H1 (cell line): ENCODE results near the gene DUOXA1. TPM values are rescaled to one million over a fixed set of nuclear protein-coding genes. Genes with fewer than 3 reads are reported as not detected.
A peak's percentile ranks its signal among the peaks of the same experiment; 100 is the strongest.

Experiments
- CTCF ChIA-PET: fragments of 300-600 bp; sonication (Branson Sonifier 250); formaldehyde crosslinking; loops from one replicate; lab custom pipeline; 2021; ENCODE audit not compliant: partially characterized antibody; lab: Charles Lee
- POLR2A ChIA-PET: fragments of 300-600 bp; sonication (Branson Sonifier 250); formaldehyde crosslinking; loops from one replicate; lab custom pipeline; 2021; ENCODE audit warnings: inconsistent platforms; ENCODE audit not compliant: partially characterized antibody; lab: Charles Lee
- DNase-seq, 2 experiments: peaks; one replicate each; pipeline versions ENCODE4 v3.0.0 to v3.0.0-alpha.2; 2010 to 2022; ENCODE audit warnings: low spot score in 2 of 2, low read depth in 1 of 2, mixed read lengths in 1 of 2
- FAIRE-seq: peaks from 2 replicates; lab custom pipeline; 2011; peaks lifted over from hg19 to GRCh38; lab: Jason Lieb, UNC
- H2AFZ ChIP-seq: 2 replicates; pipeline ENCODE4 v1.8.1; 2012; ENCODE audit warnings: low read length, inconsistent platforms
- H2AK5ac ChIP-seq: 2 replicates; pipeline ENCODE4 v1.6.1; 2013; ENCODE audit warnings: low read depth, low read length
- H2BK120ac ChIP-seq: replicated peaks from 2 replicates; pipeline ENCODE3; 2013; ENCODE audit warnings: low read depth, low read length, inconsistent platforms
- H2BK12ac ChIP-seq: 2 replicates; pipeline ENCODE4 v1.6.1; 2013; ENCODE audit warnings: low read depth, low read length
- H2BK15ac ChIP-seq: 2 replicates; pipeline ENCODE4 v1.6.1; 2013; ENCODE audit warnings: low read length
- H2BK20ac ChIP-seq: 2 replicates; pipeline ENCODE4 v1.6.1; 2013; ENCODE audit warnings: low read length
- H2BK5ac ChIP-seq: 2 replicates; pipeline ENCODE4 v1.6.1; 2013; ENCODE audit warnings: low read depth, low read length
- H3K14ac ChIP-seq: 2 replicates; pipeline ENCODE4 v1.6.1; 2013; ENCODE audit warnings: inconsistent platforms; ENCODE audit not compliant: insufficient read length
- H3K18ac ChIP-seq: 2 replicates; pipeline ENCODE4 v1.6.1; 2013; ENCODE audit warnings: low read length; ENCODE audit errors: extremely low read depth
- H3K23ac ChIP-seq: 2 replicates; pipeline ENCODE4 v1.6.1; 2013; ENCODE audit warnings: inconsistent platforms; ENCODE audit not compliant: insufficient read length
- H3K23me2 ChIP-seq: 2 replicates; pipeline ENCODE4 v1.6.1; 2013; ENCODE audit warnings: low read depth, low read length
- H3K27ac ChIP-seq: 2 replicates; pipeline ENCODE4 v1.6.1; 2011; ENCODE audit warnings: low read depth, low read length, inconsistent platforms
- H3K27me3 ChIP-seq, 4 experiments: replicated peaks in 1 of 4; 1 replicate in 1 of 4; 2 replicates in 3 of 4; pipeline versions ENCODE4 v1.6.1 to v1.8.1; 2011 to 2013; ENCODE audit warnings: low read length in 3 of 4, mild to moderate bottlenecking in 3 of 4, inconsistent platforms in 2 of 4, mixed read lengths in 2 of 4, moderate library complexity in 1 of 4; ENCODE audit not compliant: control insufficient read depth in 3 of 4, insufficient read depth in 3 of 4; ENCODE audit errors: extremely low read depth in 1 of 4
- H3K36me3 ChIP-seq, 4 experiments: 2 replicates each; pipeline versions ENCODE4 v1.6.1 to v1.8.1; 2011 to 2013; ENCODE audit warnings: mild to moderate bottlenecking in 4 of 4, low read length in 3 of 4, moderate library complexity in 2 of 4, control low read depth in 1 of 4, inconsistent platforms in 1 of 4; ENCODE audit not compliant: insufficient read depth in 4 of 4, control insufficient read depth in 2 of 4
- H3K4ac ChIP-seq: replicated peaks from 2 replicates; pipeline ENCODE3; 2013; ENCODE audit warnings: low read length, low read depth, mixed read lengths, inconsistent platforms; ENCODE audit not compliant: insufficient read length
- H3K4me1 ChIP-seq, 4 experiments: replicated peaks in 1 of 4; 1 replicate in 1 of 4; 2 replicates in 3 of 4; pipeline versions ENCODE4 v1.6.1 to v1.8.1; 2011 to 2013; ENCODE audit warnings: low read length in 3 of 4, inconsistent platforms in 2 of 4, mixed read lengths in 1 of 4; ENCODE audit not compliant: insufficient read depth in 4 of 4, control insufficient read depth in 3 of 4
- H3K4me2 ChIP-seq, 2 experiments: 2 replicates each; pipeline versions ENCODE4 v1.6.1 to v1.8.1; 2011 to 2013; ENCODE audit warnings: low read depth in 2 of 2, low read length in 2 of 2, control low read depth in 1 of 2, inconsistent platforms in 1 of 2, mild to moderate bottlenecking in 1 of 2; ENCODE audit not compliant: insufficient read depth in 1 of 2
- H3K4me3 ChIP-seq, 4 experiments: fragments of 200-600, 300-600 bp in 1 of 4; sonication (generic), shearing (Covaris generic), sonication (Bioruptor Twin) in 1 of 4; 2 replicates each; pipeline versions ENCODE4 v1.5.1 to v1.8.1; 2011 to 2016; ENCODE audit warnings: low read length in 4 of 4, low read depth in 3 of 4, control low read depth in 2 of 4, inconsistent platforms in 2 of 4, mild to moderate bottlenecking in 2 of 4, mixed read lengths in 1 of 4, moderate library complexity in 1 of 4; ENCODE audit not compliant: insufficient read depth in 2 of 4; ENCODE audit errors: extremely low read depth in 1 of 4
- H3K56ac ChIP-seq: replicated peaks from 2 replicates; pipeline ENCODE3; 2013; ENCODE audit warnings: low read depth, mild to moderate bottlenecking, mixed read lengths, low read length, inconsistent platforms; ENCODE audit not compliant: insufficient read length
- H3K79me1 ChIP-seq: 2 replicates; pipeline ENCODE4 v1.6.1; 2013; ENCODE audit warnings: low read depth, low read length, control low read depth
- H3K79me2 ChIP-seq, 2 experiments: 2 replicates each; pipeline versions ENCODE4 v1.6.1 to v1.8.1; 2012 to 2013; ENCODE audit warnings: low read length in 2 of 2, mild to moderate bottlenecking in 2 of 2, inconsistent platforms in 1 of 2; ENCODE audit not compliant: insufficient read depth in 2 of 2, control insufficient read depth in 1 of 2
- H3K9ac ChIP-seq, 4 experiments: replicated peaks in 1 of 4; 1 replicate in 1 of 4; 2 replicates in 3 of 4; pipeline versions ENCODE4 v1.6.1 to v1.8.1; 2011 to 2013; ENCODE audit warnings: low read depth in 3 of 4, low read length in 3 of 4, control low read depth in 2 of 4, mild to moderate bottlenecking in 2 of 4, moderate library complexity in 2 of 4, inconsistent platforms in 1 of 4; ENCODE audit errors: extremely low read depth in 1 of 4
- H3K9me3 ChIP-seq, 2 experiments: 2 replicates each; pipeline versions ENCODE4 v1.6.1 to v1.8.1; 2012 to 2013; ENCODE audit warnings: mild to moderate bottlenecking in 2 of 2, moderate library complexity in 2 of 2, control low read depth in 1 of 2, inconsistent platforms in 1 of 2, low read depth in 1 of 2, low read length in 1 of 2, mixed read lengths in 1 of 2; ENCODE audit not compliant: insufficient read depth in 2 of 2
- H4K20me1 ChIP-seq, 2 experiments: replicated peaks in 1 of 2; 2 replicates each; pipeline versions ENCODE3 to v1.8.1; 2011 to 2013; ENCODE audit warnings: inconsistent platforms in 2 of 2, low read length in 2 of 2, mild to moderate bottlenecking in 1 of 2; ENCODE audit not compliant: insufficient read depth in 2 of 2, control insufficient read depth in 1 of 2
- H4K5ac ChIP-seq: 2 replicates; pipeline ENCODE4 v1.6.1; 2013; ENCODE audit warnings: low read length, low read depth, mixed read lengths, inconsistent platforms; ENCODE audit not compliant: insufficient read length
- H4K8ac ChIP-seq: 2 replicates; pipeline ENCODE4 v1.8.0; 2013; ENCODE audit warnings: mild to moderate bottlenecking, moderate library complexity, low read length, inconsistent platforms; ENCODE audit not compliant: insufficient read depth; ENCODE audit errors: extremely low read depth
- H4K91ac ChIP-seq: replicated peaks from 2 replicates; pipeline ENCODE3; 2013; ENCODE audit warnings: low read length, mixed read lengths, inconsistent platforms; ENCODE audit not compliant: insufficient read length
- ASH2L ChIP-seq: fragments of 200-600, 300-600 bp; sonication (generic); IDR thresholded peaks from one replicate; pipeline ENCODE4 v1.7.1; 2017; ENCODE audit warnings: low read length
- CTBP2 ChIP-seq: IDR thresholded peaks from 2 replicates; pipeline ENCODE4 v1.7.0; 2011; ENCODE audit warnings: borderline replicate concordance, mild to moderate bottlenecking, moderate library complexity, mixed read lengths, low read length; ENCODE audit not compliant: insufficient read depth, insufficient read length
- EGR1 ChIP-seq: IDR thresholded peaks from 2 replicates; pipeline ENCODE4 v1.6.1; 2011; ENCODE audit warnings: low read depth, low read length, borderline replicate concordance
- EP300 ChIP-seq, 2 experiments: IDR thresholded peaks; 1 replicate in 1 of 2; 2 replicates in 1 of 2; pipeline ENCODE4 v1.6.1; 2011 to 2012; ENCODE audit warnings: low read depth in 2 of 2, low read length in 2 of 2, mild to moderate bottlenecking in 2 of 2, borderline replicate concordance in 1 of 2, inconsistent platforms in 1 of 2, moderate library complexity in 1 of 2
- EZH2 ChIP-seq: fragments of 200-600 bp; sonication (generic); IDR thresholded peaks from 2 replicates; pipeline ENCODE4 v1.7.1; 2012; ENCODE audit warnings: low read depth, mild to moderate bottlenecking, moderate library complexity, low read length, inconsistent platforms; ENCODE audit not compliant: severe bottlenecking
- KDM4A ChIP-seq: IDR thresholded peaks from one replicate; pipeline ENCODE4 v1.7.1; 2012; ENCODE audit warnings: low read depth, mild to moderate bottlenecking, moderate library complexity, low read length, inconsistent platforms; ENCODE audit not compliant: severe bottlenecking
- NRF1 ChIP-seq: IDR thresholded peaks from 2 replicates; pipeline ENCODE4 v1.6.1; 2011; ENCODE audit warnings: mild to moderate bottlenecking, low read depth, low read length, improper control_type of control experiment
- POLR2A ChIP-seq, 2 experiments: IDR thresholded peaks; 1 replicate in 1 of 2; 2 replicates in 1 of 2; pipeline ENCODE4 v1.6.1; 2011; ENCODE audit warnings: low read depth in 2 of 2, low read length in 2 of 2, mild to moderate bottlenecking in 2 of 2; ENCODE audit errors: control extremely low read depth in 1 of 2
- RNF2 ChIP-seq: fragments of 200-900, 300-1000 bp; sonication (generic); IDR thresholded peaks from 2 replicates; pipeline ENCODE4 v1.7.1; 2016; ENCODE audit warnings: borderline replicate concordance, low read depth, mild to moderate bottlenecking, antibody characterized with exemption, low read length; ENCODE audit not compliant: poor library complexity, severe bottlenecking; ENCODE audit errors: missing control alignments
- SUZ12 ChIP-seq: fragments of 200-600 bp; sonication (generic); IDR thresholded peaks from 2 replicates; pipeline ENCODE4 v1.6.1; 2012; ENCODE audit warnings: mild to moderate bottlenecking, inconsistent platforms, low read length, moderate library complexity, mixed read lengths
- WGBS, 2 experiments: shearing (Covaris generic) in 1 of 2; methylation state at CpG; one replicate each; pipeline versions ENCODE4 v1.1.6 to v1.1.7; 2013 to 2015; ENCODE audit warnings: low lambda C conversion rate in 2 of 2, mixed read lengths in 2 of 2, inconsistent platforms in 1 of 2, low coverage in 1 of 2, missing lambda C conversion rate in 1 of 2; ENCODE audit not compliant: insufficient replicate concordance in 2 of 2, insufficient coverage in 1 of 2, insufficient read length in 1 of 2; ENCODE audit errors: extremely low coverage in 1 of 2, missing lambda C conversion rate in 1 of 2; 5-methylcytosine and 5-hydroxymethylcytosine counted together
- polyA plus RNA-seq, 7 experiments: library from polyadenylated mRNA; depleted of rRNA in 3 of 7; stranded (reverse) in 5 of 7; unstranded in 2 of 7; fragments of >200 nt in 5 of 7; fragments of 200-250 nt in 2 of 7; gene quantifications; 1 replicate in 5 of 7; 2 replicates in 1 of 7; 4 replicates in 1 of 7; pipeline versions ENCODE4 v1.2.1 to v1.2.3, GENCODE V29; 2011 to 2013; ENCODE audit warnings: missing spikeins in 2 of 7, mixed read lengths in 2 of 7
- total RNA-seq: library from RNA; stranded (reverse); fragmentation: NEBNext Ultra II Directional; extraction: Animal tissue kit (Norgen Biotek cat#: 25700); gene quantifications from 2 replicates; pipeline ENCODE4 v1.2.1, GENCODE V29; 2021

DUOXA1 gene
- total and polyA plus RNA-seq, 2 of the 8 experiments (the other 6 are each of a cell fraction or from before 2014, with no cell fraction given): 0.18 TPM; not detected in 1

DNA sequence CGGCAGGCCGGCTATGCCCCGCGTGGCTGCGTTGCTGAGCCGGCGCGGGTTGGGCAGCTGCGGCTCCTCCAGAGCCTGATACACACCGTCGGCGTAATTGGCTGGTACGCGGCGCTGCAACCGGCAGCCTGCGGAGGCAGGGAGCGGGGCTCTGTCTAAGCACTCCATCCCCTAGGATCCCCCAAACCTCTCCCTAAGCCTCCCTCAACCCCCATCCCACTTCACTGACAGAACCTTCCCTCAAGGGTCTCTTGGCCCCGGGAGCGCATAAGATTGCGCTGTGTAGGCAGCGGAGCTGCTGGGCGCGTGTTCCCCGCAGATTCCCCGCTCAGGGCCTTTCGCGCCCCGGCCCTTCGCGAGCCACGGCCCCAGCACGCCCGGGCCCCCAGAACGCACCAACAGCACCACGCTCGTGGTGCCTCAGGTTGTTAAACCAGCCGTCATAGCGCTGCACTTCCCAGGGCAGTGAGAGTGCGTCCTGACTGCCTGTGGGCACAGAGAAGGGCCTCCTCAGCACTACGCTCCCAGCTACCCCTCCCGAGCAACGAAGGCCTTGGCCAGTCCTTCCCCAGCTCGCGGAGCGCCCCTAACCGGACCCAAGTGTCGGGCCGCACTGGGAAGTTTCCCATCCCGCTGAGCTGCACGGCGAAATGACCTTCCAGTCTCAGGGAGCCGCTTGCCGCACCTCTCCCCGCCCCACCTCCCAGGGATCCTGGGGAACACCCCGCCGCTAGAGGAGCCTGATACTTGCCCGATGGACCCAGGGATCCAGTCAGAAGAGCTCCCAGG lies 16.9 kb downstream of the DUOXA1 start:
- Histone ChIP-seq H3K4me2 (peak overlapping the region; percentile 84 to 85), H4K8ac (peak overlapping the region; percentile 74), H4K20me1 (peaks cover 21 to 46% of the 10 kb centered on the region in 2 experiments), H2AK5ac (no peak overlapping the region), H2BK12ac (peak overlapping the region; percentile 75; the same call in 1 of the 2 replicates), H3K27ac (no peak overlapping the region), H4K5ac (no peak overlapping the region), H3K14ac (no peak overlapping the region), H3K36me3 (peaks cover 0 to 7% (median 0%) of the 10 kb centered on the region in 4 experiments; a peak in 1 of 8 replicates), H3K18ac (peak overlapping the region; percentile 48; the same call in 1 of the 2 replicates), H3K9me3 (no peaks in the 10 kb centered on the region; a peak in 1 of 4 replicates), H3K23me2 (peaks cover 6% of the 10 kb centered on the region; the same call in 1 of the 2 replicates), H3K4ac (no peak overlapping the region), H4K91ac (no peak overlapping the region), H3K79me2 (no peaks in the 10 kb centered on the region), H3K4me1 (peaks cover 0 to 31% (median 24%) of the 10 kb centered on the region in 4 experiments; a peak in 6 of 7 replicates), H3K9ac (no peak overlapping the region), H3K79me1 (no peaks in the 10 kb centered on the region), H3K56ac (peak overlapping the region; percentile 25), H3K27me3 (peaks cover 82 to 90% (median 88%) of the 10 kb centered on the region in 4 experiments), H3K23ac (no peak overlapping the region), H3K4me3 (peak overlapping the region; percentile 4 to 57 (median 25); a peak in 7 of 8 replicates), H2AFZ (no peak overlapping the region), H2BK15ac (0 out of 2 replicates have a peak overlapping the region, but pooled peaks have one; percentile 29), H2BK120ac (no peak overlapping the region), H2BK5ac (no peak overlapping the region), H2BK20ac (no peak overlapping the region)
- whole genome bisulfite sequencing, 2 experiments: 2% methylated on average over 53 of the region's 58 CpGs; no CpG with 5 or more reads in 1 of the 2 experiments
- FAIRE-seq (no peak), DNase-seq (peak in 1 of 2 experiments; percentile 78)
- TF ChIP-seq SUZ12 (peak; percentile 10; the same call in 1 of the 2 replicates), ASH2L (no peak), KDM4A (no peak), CTBP2 (peak; percentile 91), EZH2 (peak; percentile 49), NRF1 (no peak), POLR2A (IDR thresholded peaks at IDR 0.05; ENCODE audit: control extremely low read depth in 1 of 2, low read depth in 2 of 2, low read length in 2 of 2) (no peak), RNF2 (peak; percentile 63), EP300 (IDR thresholded peaks at IDR 0.05; ENCODE audit: borderline replicate concordance in 1 of 2, low read depth in 2 of 2, low read length in 2 of 2) (no peak), EGR1 (no peak)
- ChIA-PET POLR2A (no interaction called here), CTCF (interaction anchor here (0.5 to 5.5 kb wide), 11 partner anchors 10 to 496 kb away, joined by 3 to 45 read pairs (median 4); partner anchors contain the start of genes DUOX1 and DUOXA1)
